Body of pancreas (tissue), 4 donors: ENCODE measurements around the gene SLC35A1.

Experiments used
- POLR2A ChIP-seq, 3 donors: fragments of 450-650 bp; IDR thresholded peaks; one replicate each; pipeline ENCODE4 v1.6.1; 2016; ENCODE audit warnings: antibody characterized with exemption in 3 of 3, mild to moderate bottlenecking in 2 of 3
- TF ChIP-seq, protein P1 (sequence below), 7 experiments: fragments of 450-650 bp in 4 of 7; fragments of 200-600 bp in 3 of 7; sonication (generic) in 3 of 7; IDR thresholded peaks; one replicate each; pipeline ENCODE4 v1.5.1; 2016 to 2019; ENCODE audit warnings: antibody characterized with exemption in 7 of 7

DNA sequence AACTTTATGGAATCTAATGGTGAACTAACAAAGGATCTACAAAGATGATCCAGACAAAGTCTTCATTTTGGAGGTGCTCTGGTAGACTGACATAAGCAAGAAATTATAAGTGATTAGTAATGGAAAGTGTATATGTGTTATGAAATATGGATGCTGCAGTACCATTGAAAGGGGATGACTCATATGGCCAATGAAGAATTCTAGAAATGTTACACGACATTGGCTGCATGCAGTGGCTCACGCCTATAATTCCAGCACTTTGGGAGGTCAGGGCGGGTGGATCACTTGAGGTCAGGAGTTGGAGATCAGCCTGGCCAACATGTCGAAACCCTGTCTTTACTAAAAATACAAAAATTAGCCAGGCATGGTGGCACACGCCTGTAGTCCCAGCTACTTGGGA lies 41.5 kb upstream of the SLC35A1 start:
- TF ChIP-seq, protein P1, sequence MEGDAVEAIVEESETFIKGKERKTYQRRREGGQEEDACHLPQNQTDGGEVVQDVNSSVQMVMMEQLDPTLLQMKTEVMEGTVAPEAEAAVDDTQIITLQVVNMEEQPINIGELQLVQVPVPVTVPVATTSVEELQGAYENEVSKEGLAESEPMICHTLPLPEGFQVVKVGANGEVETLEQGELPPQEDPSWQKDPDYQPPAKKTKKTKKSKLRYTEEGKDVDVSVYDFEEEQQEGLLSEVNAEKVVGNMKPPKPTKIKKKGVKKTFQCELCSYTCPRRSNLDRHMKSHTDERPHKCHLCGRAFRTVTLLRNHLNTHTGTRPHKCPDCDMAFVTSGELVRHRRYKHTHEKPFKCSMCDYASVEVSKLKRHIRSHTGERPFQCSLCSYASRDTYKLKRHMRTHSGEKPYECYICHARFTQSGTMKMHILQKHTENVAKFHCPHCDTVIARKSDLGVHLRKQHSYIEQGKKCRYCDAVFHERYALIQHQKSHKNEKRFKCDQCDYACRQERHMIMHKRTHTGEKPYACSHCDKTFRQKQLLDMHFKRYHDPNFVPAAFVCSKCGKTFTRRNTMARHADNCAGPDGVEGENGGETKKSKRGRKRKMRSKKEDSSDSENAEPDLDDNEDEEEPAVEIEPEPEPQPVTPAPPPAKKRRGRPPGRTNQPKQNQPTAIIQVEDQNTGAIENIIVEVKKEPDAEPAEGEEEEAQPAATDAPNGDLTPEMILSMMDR (IDR thresholded peaks at IDR 0.05), result no peak
- TF ChIP-seq POLR2A (IDR thresholded peaks at IDR 0.05), result no peak
